Epidermal melanocyte (primary cell): ENCODE results near the gene SMCO4.
"Not testable (repeated sequence)": the region's sequence is repeated elsewhere in the genome, so short reads cannot be mapped to it uniquely, and the experiment has no call there.

ENCODE experiments used
- DNase-seq: peaks from one replicate; pipeline ENCODE4 v3.0.0; 2011; ENCODE audit warnings: low spot score; ENCODE audit not compliant: insufficient read length

The SMCO4 gene

DNA sequence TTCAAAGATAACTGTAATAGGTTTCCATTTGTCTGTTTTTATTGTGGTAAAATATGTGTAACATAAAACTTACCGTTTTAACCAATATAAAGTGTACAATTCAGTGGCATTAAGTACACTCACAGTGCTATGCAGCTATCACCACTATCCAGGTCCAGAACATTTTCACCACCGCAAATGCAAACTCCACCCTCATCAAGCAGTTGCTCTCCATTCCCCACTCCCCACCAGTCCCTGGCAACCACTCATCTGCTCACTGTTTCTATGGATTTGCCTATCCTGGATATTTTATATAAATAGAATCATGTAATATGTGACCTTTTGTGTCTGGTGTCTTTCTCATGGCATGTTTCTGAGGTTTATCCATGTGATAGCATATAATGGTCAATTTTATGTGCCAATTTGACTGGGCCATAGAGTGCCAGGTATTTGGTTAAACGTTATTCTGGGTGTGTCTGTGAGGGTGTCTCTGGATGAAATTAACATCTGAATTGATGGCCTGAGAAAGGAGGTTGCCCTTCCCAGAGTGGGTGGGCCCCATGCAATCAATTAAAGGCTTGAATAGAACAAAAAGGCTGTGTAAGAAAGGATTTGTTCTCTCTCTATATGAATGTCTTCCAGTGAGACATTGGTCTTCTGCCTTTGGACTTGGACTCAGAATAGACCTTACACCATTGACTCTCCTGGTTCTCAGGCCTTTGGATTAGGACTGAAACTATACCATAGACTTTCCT lies 17.2 kb upstream of the SMCO4 start:
- DNase-seq: no peak

DNA sequence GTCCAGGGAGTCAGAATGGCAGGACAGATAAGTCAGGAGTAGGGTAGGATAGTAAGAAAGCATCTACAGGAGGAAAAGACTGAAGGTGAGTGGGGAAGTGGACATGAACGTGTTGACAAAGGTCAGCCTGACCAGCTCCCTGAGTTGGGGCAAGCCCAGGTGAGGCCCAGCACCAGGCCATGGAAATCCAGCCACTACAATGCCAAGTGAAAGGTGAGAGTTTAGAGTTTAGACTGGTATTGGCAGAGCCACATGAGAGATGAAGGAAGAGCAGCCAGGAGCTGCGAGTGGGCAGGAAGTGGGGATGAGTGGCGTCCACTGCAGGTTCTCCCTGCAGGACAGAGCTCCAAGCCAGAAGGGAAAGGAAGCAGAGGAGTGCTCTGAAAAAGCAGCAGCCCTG lies 16.5 kb upstream of the SMCO4 start:
- no peak for DNase-seq

DNA sequence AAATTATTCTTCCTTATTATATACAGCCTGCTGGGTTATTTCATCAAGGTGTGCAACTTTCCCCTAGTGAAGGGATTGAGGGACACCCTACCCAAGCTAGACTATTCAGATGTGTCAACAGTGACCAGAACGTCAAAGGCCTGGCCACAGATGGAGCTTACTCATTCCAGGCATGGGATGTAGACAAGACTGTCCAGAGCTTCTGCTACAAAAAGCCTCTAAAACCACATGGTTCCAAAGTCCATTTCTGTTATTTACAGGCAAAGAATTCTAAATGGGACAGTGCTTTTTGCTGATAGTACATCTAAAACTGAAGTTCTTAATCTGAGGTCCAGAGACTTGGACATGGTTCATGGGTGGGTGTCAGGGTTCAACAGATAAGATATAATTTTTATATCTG lies 9.7 kb upstream of the SMCO4 start:
- no peak for DNase-seq

GRCh38 chr11:93549976-93550375 lies 6.8 kb upstream of the SMCO4 start:
- DNase-seq: no peak

- no peak for DNase-seq
Observed at GRCh38 chr11:93548679-93549319, 5.6 kb upstream of the SMCO4 start.

- no peak for DNase-seq
Observed at GRCh38 chr11:93547773-93548172, 4.6 kb upstream of the SMCO4 start.

GRCh38 chr11:93547028-93547427 lies 3.8 kb upstream of the SMCO4 start:
- DNase-seq: no peak

DNA sequence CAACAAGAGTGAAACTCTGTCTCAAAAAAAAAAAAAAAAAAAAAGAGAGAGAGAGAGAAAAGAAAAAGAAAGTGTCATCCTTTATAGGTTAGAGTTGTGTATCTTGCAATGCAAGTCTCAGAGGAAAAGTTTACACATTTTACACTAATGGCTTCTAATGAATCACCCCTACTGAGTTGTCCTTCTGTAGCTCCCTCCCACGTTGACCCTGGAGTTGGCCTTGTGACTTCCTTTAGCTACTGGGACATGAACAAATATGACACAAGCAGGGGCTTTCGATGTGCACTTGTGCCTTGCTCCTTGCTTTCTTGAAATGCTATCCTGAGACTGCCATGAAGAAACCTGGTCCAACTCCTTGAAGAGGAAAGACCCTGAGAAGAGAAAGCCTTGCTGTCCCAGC lies 2.4 kb upstream of the SMCO4 start:
- no peak for DNase-seq

DNA sequence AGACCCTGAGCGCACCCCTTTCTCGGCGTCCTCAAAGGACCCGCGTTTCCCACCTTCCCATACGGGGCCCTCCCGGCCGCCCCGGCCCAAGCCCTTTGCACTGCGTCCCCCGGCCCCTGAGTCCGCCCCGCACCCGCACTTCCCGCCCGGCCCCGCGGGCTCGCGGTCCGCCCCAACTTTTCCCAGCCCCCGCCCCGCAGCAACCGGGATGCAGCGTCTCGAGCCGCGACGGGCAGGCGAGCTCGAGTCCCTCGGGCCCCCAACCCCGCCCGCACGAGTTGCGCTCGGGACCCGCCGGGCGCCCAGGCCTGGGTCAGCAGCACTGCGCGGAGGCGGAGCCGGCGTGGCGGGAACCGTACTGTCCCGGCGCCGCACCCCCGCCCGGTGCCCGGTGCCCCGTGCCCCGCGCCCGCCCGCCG lies 371 bp downstream of the SMCO4 start:
- no peak for DNase-seq

DNA sequence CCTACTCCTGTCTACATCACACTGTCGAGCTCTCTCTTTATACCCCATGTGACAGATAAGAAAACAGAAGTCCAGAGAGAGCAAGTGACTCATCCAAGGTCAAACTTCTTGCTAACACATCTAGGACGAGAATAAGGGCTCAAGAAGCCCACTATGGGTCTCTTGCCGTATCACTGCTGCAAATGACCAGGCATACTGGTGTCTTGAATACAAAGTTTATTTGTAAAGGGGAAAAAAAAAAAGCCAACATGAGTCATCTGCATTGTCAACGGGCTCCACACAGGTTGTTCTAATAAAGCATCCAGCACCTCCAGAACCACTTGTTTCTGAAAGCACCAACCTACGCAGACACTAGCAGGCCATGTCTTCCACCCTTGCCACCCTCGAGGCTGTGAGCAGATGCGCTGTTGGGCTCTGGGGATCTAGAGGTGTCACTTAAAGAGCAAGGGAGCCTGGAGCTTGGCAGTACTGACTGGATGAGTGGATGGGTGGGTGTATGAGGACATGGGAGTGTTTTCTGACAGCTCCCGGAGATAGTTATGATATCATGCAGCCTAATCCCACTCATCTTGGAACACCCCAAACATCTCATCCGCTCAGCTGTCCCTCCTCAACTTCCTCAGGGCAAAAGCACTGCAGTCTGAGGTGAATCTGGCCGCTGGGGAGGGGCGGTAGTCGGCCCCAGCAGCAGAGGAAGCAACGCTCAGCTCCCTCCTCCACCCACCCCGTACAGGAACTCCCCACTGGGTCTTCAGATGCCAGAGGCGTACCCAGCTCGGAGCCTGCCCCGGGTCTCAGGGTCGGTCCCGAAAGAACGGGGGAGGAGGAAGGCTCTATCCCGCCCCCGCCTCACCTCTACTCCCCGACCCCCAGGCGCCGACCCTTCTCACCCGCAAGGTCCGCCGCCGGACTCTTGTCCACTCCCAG lies 1.0 kb downstream of the SMCO4 start:
- DNase-seq: peak; percentile 33

DNA sequence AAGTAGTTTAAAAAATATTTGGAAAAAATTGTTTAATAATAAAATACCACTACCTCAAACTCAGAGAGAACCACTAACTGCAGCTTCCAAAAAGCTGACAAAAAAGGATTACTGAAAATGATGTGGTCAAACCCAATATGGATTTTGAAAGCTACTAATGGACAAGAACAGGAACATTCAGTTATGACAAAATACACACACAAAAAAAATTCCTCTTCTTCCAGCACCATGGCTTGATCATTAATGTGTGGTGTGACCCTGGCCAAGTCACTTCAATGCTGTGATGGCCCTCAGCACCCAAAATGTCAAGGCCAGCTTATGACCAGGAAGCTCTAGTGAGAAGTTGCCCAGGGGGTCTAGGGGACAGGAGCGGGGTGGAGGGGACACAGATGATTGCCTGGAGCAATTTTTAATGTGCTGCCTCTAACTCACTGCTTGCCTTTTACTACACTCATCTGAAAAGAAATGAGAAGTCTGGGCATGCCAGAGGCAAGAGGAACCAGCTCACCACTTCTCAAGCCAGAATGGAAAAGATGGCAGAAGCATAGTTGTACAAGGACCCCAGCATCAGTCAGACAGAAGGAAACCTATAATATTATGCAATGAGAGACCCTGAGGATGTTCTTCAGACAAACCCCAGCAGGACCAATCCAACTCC lies 2.2 kb downstream of the SMCO4 start:
- no peak for DNase-seq

DNA sequence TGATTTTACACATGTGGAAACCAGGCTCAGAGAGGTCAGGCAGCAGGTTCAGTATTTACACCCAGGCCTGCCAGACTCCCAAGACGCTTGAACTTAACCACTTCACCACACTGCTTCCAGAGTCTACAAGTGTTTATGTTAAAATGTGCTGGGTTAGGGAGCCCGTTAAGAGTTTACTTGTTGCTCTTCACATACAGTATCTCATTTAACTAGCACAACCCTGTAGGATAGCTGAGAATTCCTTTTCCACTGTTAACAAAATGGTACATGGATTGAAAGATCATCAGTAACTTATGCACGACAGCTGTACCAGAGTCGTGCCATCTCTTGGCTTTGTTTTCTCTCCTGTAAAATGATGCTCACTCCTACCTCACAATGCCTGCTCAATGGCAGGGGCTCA lies 2.9 kb downstream of the SMCO4 start:
- no peak for DNase-seq

GRCh38 chr11:93537767-93538261 lies 5.4 kb downstream of the SMCO4 start:
- DNase-seq: no peak

DNA sequence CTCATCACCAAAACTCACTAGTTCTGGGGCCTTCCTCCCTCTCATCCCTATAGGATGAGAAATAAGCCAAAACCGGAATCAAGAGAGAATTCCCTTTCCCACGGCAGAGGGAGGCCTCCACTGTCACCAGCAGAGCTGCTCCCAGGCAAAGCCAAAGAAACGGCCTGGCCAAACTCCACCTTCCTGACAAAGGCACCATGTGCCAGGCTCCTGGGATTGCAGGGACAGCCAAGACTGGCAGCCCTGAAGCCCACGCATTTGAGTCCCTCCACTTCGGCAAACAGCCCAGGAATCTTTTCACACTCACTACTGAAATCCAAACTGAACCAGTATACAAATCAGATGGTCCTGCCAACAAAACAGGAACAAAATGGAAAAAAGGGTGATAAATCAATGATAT lies 6.1 kb downstream of the SMCO4 start:
- no peak for DNase-seq

GRCh38 chr11:93536101-93536861 lies 6.9 kb downstream of the SMCO4 start:
- no peak for DNase-seq

DNA sequence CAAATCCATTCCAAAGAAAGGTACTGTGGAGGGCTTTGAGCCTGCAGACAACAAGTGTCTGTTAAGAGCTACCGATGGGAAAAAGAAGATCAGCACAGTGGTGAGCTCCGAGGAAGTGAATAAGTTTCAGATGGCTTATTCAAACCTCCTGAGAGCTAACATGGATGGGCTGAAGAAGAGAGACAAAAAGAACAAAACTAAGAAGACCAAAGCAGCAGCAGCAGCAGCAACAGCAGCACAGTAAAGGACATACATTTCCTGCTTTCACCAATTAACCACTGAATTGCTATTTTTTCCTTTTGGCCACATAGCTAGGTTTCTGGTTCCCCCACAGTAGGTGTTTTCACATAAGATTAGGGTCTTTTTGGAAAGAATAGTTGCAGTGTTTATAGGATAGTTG lies 7.6 kb downstream of the SMCO4 start:
- not testable (repeated sequence) for DNase-seq

DNA sequence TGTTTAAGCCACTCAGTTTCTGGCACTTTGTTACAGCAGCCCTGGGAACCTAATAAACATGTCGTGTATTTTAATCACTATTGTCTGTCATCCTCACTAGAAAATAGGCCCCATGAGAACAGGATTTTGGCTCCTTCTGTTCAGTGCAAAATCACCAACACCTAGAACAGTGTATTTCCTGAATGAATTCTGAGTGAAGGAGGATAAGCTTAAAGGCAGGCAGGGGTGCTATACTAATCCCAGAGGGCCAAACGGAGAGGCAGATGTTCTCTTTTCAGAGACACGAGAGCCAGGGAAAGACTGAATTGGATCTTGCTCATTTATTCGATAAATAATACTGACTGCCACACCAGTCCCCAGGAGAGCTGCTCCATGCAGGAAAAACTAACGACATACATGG lies 10.4 kb downstream of the SMCO4 start:
- DNase-seq: no peak

- DNase-seq: no peak
Observed at GRCh38 chr11:93532281-93532789, 10.9 kb downstream of the SMCO4 start.

- DNase-seq: no peak
Observed at GRCh38 chr11:93530468-93530826, 12.7 kb downstream of the SMCO4 start.

DNA sequence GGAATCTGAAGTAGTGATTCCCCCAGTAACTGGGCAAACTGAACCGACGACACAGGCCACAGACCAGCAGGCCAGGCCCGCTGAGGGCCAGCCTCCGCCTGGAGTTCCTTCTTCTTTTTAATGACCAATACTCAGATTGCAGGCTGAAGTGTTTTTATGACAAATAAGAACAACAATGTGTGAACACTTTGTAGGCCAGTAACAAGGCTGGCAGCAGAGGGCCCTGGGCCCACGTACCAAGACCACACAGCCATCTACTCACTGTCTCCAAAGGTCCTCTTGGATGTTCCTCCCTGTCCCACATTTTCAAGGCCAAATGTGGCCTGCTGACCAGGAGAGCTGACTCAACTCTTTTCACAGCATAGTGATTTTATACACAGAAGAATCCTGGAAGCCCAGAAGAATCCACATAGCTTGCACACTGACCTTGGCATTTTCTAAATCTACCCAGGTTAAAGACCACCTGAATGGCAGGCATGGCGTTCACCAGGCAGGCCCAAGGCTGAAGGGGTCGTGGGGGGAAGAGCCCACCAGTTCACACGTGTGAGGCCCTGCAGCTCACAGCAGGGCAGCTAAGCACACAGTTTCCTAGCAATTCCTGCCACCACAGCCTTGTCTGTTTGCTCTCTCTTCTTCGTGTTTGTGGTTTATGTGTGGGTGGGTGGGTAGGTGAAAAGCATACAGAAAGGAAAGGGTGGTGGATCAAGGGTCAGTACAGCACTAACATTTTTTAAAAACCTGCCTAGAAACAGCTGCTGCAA lies 13.3 kb downstream of the SMCO4 start:
- no peak for DNase-seq
